ENCODE data around the gene CEBPA. TPM values are rescaled to one million over a fixed set of nuclear protein-coding genes. Genes with fewer than 3 reads are reported as not detected.

Gene CEBPA
- total RNA-seq, 8 experiments from 2014 or later: 0.46 to 4.9 (median 2.5) TPM

- in situ Hi-C loops (cut with MboI; ENCODE audit: low pct_unique_long_range_greater_than_20kb in 2 of 9, low sequenced_read_pairs in 9 of 9, unreplicated experiment in 9 of 9): no loop called here
- H3K4me1 ChIP-seq (replicated peaks in 1 of 2): peaks cover 2 to 7% of the 10 kb centered on the region in 2 donors
- no peak overlapping the region for H3K27ac ChIP-seq
- no peak for ATAC-seq (replicated peaks in 6 of 8)
- WGBS, 10 experiments: 0 to 100% (median 83%) methylated on average over 1 to 10 of the region's 14 CpGs; no CpG with 5 or more reads in 6 of the 10 experiments
- H3K4me3 ChIP-seq: no peak overlapping the region
These were observed 37.4 kb downstream of the CEBPA start for GRCh38 chr19:33264881-33265445.

DNA sequence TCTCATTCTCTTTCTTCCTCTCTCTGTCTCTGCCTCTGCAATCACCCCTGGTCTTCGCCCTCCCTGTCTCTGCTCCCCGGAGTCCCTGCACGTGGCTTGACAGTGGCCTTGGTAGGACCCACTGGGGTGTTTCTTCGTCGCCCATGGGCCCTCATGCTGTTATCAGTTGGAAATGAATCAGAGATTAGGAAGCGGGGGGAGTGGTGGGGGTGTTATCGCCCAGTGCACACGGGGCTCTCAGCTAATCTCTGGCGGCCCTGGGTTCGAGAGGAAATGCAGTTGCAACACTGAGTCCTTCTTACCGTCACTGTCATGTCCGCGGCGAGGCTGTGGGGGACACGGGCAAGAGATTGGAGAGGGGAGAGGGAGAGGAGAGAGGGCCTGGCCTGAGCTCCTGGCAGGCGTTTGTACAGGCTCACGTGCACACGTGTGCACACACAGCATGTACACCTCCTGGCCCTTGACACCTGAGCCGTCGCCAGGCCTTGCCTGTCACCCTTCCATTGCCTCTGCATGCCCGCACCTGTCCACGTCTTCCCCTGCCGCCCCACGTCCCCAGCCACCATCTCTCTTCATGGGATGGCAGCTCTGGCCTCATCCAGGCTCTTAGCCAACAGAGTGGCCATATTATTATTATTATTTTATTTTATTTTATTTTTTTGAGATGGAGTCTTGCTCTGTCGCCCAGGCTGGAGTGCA is 38.9 kb downstream of the CEBPA start:
- in situ Hi-C loops (cut with MboI; ENCODE audit: low pct_unique_long_range_greater_than_20kb in 2 of 9, low sequenced_read_pairs in 9 of 9, unreplicated experiment in 9 of 9): no loop called here
- H3K4me1 ChIP-seq (replicated peaks in 1 of 2): peaks cover 2% of the 10 kb centered on the region in 2 donors
- H3K27ac ChIP-seq: no peak overlapping the region
- 71 to 100% (median 87%) methylated on average over 1 to 16 of the region's 25 CpGs; no CpG with 5 or more reads in 4 of the 10 experiments for WGBS, 10 experiments
- no peak overlapping the region for H3K4me3 ChIP-seq
- ATAC-seq (replicated peaks in 6 of 8): no peak

- peak in 5 of 8 experiments; percentile 41 to 95 (median 83) for ATAC-seq (replicated peaks in 6 of 8)
These were observed 40.7 kb downstream of the CEBPA start for GRCh38 chr19:33261511-33262189.

GRCh38 chr19:33260628-33261418 is 41.5 kb downstream of the CEBPA start:
- 100% methylated on average over 3 of the region's 24 CpGs; no CpG with 5 or more reads in 9 of the 10 experiments for WGBS, 10 experiments
- in situ Hi-C loops (cut with MboI; ENCODE audit: low pct_unique_long_range_greater_than_20kb in 2 of 9, low sequenced_read_pairs in 9 of 9, unreplicated experiment in 9 of 9): no loop called here
- Histone ChIP-seq H3K4me1 (replicated peaks in 1 of 2) (peaks cover 2% of the 10 kb centered on the region in 2 donors), H3K27ac (no peak overlapping the region), H3K4me3 (no peak overlapping the region)
- ATAC-seq (replicated peaks in 6 of 8): no peak

More at GRCh38 chr19:33261511-33262189, 40.7 kb downstream of the CEBPA start:
- no peak overlapping the region for H3K27ac ChIP-seq
- H3K4me3 ChIP-seq: no peak overlapping the region
- H3K4me1 ChIP-seq (replicated peaks in 1 of 2): peaks cover 2% of the 10 kb centered on the region in 2 donors
- in situ Hi-C loops (cut with MboI; ENCODE audit: low pct_unique_long_range_greater_than_20kb in 2 of 9, low sequenced_read_pairs in 9 of 9, unreplicated experiment in 9 of 9): no loop called here
- 63 to 100% (median 82%) methylated on average over 1 to 3 of the region's 14 CpGs; no CpG with 5 or more reads in 5 of the 10 experiments for WGBS, 10 experiments

DNA sequence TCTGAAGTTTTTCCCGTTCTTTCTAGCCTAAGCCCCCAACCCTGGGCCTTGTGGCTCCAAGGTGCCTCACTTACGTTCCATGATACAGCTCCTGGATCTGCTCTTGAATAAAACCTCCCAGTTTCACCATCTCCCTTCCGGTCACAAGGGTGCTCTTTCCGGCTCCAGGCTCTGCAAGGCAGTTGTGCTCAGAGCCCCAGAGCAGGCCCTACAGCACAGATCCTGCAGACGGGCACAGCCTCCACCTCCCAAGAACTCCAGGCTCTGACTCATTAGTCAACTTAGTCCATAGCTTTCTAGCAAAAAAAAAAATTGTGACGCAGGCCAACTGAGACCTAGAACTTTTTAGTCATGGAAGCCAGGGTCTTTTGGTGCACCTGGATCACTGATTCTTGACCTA is 42.8 kb downstream of the CEBPA start:
- WGBS, 10 experiments: 56 to 100% (median 79%) methylated on average over 1 to 6 of the region's 6 CpGs; no CpG with 5 or more reads in 3 of the 10 experiments
- no peak overlapping the region for H3K27ac ChIP-seq
- no peak overlapping the region for H3K4me3 ChIP-seq
- in situ Hi-C loops (cut with MboI; ENCODE audit: low pct_unique_long_range_greater_than_20kb in 2 of 9, low sequenced_read_pairs in 9 of 9, unreplicated experiment in 9 of 9): no loop called here
- peaks cover 2% of the 10 kb centered on the region in 2 donors for H3K4me1 ChIP-seq (replicated peaks in 1 of 2)
- ATAC-seq (replicated peaks in 6 of 8): no peak

- no peak for ATAC-seq (replicated peaks in 6 of 8)
- Histone ChIP-seq H3K4me1 (replicated peaks in 1 of 2) (peaks cover 2% of the 10 kb centered on the region in 2 donors), H3K4me3 (no peak overlapping the region), H3K27ac (no peak overlapping the region)
- WGBS, 10 experiments: 0 to 100% (median 86%) methylated on average over 2 of the region's 2 CpGs; no CpG with 5 or more reads in 5 of the 10 experiments
- in situ Hi-C loops (cut with MboI; ENCODE audit: low pct_unique_long_range_greater_than_20kb in 2 of 9, low sequenced_read_pairs in 9 of 9, unreplicated experiment in 9 of 9): no loop called here
These were observed 44.5 kb downstream of the CEBPA start for GRCh38 chr19:33257828-33258227.

DNA sequence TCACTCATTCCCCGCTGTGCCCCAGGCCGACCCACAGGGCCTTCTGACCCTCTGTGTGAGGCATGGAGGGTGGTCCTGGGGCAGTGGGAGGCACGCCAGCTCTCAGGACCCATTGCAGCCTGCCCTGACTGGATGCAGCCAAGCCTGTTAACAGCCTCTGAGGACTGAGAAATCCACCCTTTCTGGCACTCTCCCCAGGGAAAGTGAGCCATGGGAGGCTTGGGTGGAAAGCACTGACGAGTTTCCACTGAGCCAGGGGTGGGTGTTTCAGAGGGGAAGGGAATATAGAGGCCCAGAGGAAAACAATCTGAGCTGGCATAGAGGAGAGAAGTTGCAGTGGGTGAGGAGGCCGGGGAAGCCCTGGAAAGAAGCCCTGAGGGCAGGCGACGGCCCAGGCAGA is 46.1 kb downstream of the CEBPA start:
- 0 to 80% (median 64%) methylated on average over 1 to 2 of the region's 7 CpGs; no CpG with 5 or more reads in 6 of the 10 experiments for WGBS, 10 experiments
- ATAC-seq (replicated peaks in 6 of 8): peak in 2 of 8 experiments; percentile 29 to 65
- in situ Hi-C loops (cut with MboI; ENCODE audit: low pct_unique_long_range_greater_than_20kb in 2 of 9, low sequenced_read_pairs in 9 of 9, unreplicated experiment in 9 of 9): no loop called here
- H3K27ac ChIP-seq: no peak overlapping the region
- H3K4me3 ChIP-seq: no peak overlapping the region
- H3K4me1 ChIP-seq (replicated peaks in 1 of 2): peaks cover 0 to under 1% of the 10 kb centered on the region in 2 donors

GRCh38 chr19:33255781-33256180 is 46.6 kb downstream of the CEBPA start:
- in situ Hi-C loops (cut with MboI; ENCODE audit: low pct_unique_long_range_greater_than_20kb in 2 of 9, low sequenced_read_pairs in 9 of 9, unreplicated experiment in 9 of 9): no loop called here
- whole genome bisulfite sequencing, 10 experiments: 44 to 100% (median 97%) methylated on average over 1 to 6 of the region's 7 CpGs; no CpG with 5 or more reads in 7 of the 10 experiments
- no peak overlapping the region for H3K27ac ChIP-seq
- no peak overlapping the region for H3K4me3 ChIP-seq
- ATAC-seq (replicated peaks in 6 of 8): no peak
- H3K4me1 ChIP-seq (replicated peaks in 1 of 2): peaks cover 4 to 5% of the 10 kb centered on the region in 2 donors

GRCh38 chr19:33254245-33254824 is 48.0 kb downstream of the CEBPA start:
- ATAC-seq (replicated peaks in 6 of 8): peak in 2 of 8 experiments; percentile 16 to 68
- no peak overlapping the region for H3K27ac ChIP-seq
- H3K4me3 ChIP-seq: no peak overlapping the region
- 23 to 83% (median 80%) methylated on average over 2 to 5 of the region's 13 CpGs; no CpG with 5 or more reads in 7 of the 10 experiments for WGBS, 10 experiments
- in situ Hi-C loops (cut with MboI; ENCODE audit: low pct_unique_long_range_greater_than_20kb in 2 of 9, low sequenced_read_pairs in 9 of 9, unreplicated experiment in 9 of 9): no loop called here
- H3K4me1 ChIP-seq (replicated peaks in 1 of 2): peaks cover 5 to 8% of the 10 kb centered on the region in 2 donors

DNA sequence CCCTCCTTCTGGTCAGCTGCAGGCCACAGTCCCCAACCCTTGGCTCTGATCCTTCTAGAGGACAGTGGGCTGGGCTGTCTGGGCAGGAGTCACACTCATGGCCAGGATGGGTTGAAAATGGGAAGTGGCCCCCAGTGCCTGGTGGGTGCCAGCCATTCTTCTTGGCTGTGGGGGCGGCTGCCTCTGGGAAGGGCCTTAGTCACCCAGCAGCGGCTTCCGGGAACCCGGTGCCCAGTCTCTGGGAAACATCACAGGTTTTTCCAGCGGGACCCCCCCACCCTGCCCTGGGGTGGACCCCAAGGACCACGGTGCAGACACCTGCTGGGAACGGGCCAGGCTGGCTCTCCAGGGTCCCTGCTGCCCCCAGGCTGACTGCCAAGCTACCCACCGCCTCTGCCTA is 49.4 kb downstream of the CEBPA start:
- Histone ChIP-seq H3K4me3 (no peak overlapping the region), H3K4me1 (replicated peaks in 1 of 2) (peaks cover 5 to 16% of the 10 kb centered on the region in 2 donors), H3K27ac (no peak overlapping the region)
- no peak for ATAC-seq (replicated peaks in 6 of 8)
- WGBS, 10 experiments: 89 to 100% methylated on average over 1 to 3 of the region's 8 CpGs; no CpG with 5 or more reads in 8 of the 10 experiments
- in situ Hi-C loops (cut with MboI; ENCODE audit: low pct_unique_long_range_greater_than_20kb in 2 of 9, low sequenced_read_pairs in 9 of 9, unreplicated experiment in 9 of 9): no loop called here

- no peak for ATAC-seq (replicated peaks in 6 of 8)
- 0 to 82% (median 55%) methylated on average over 1 to 2 of the region's 4 CpGs; no CpG with 5 or more reads in 4 of the 10 experiments for WGBS, 10 experiments
- no peak overlapping the region for H3K4me3 ChIP-seq
- H3K4me1 ChIP-seq (replicated peaks in 1 of 2): peaks cover 5 to 18% of the 10 kb centered on the region in 2 donors
- no peak overlapping the region for H3K27ac ChIP-seq
- in situ Hi-C loops (cut with MboI; ENCODE audit: low pct_unique_long_range_greater_than_20kb in 2 of 9, low sequenced_read_pairs in 9 of 9, unreplicated experiment in 9 of 9): no loop called here
These were observed 49.8 kb downstream of the CEBPA start for GRCh38 chr19:33252418-33252962.

- Histone ChIP-seq H3K4me1 (replicated peaks in 1 of 2) (peaks cover 5 to 21% of the 10 kb centered on the region in 2 donors), H3K27ac (no peak overlapping the region), H3K4me3 (no peak overlapping the region)
- in situ Hi-C loops (cut with MboI; ENCODE audit: low pct_unique_long_range_greater_than_20kb in 2 of 9, low sequenced_read_pairs in 9 of 9, unreplicated experiment in 9 of 9): no loop called here
- no peak for ATAC-seq (replicated peaks in 6 of 8)
- whole genome bisulfite sequencing, 10 experiments: 50 to 67% (median 60%) methylated on average over 2 to 6 of the region's 17 CpGs; no CpG with 5 or more reads in 7 of the 10 experiments
These were observed 50.7 kb downstream of the CEBPA start for GRCh38 chr19:33251526-33252090.

Data from motor neuron (in vitro differentiated cells).